Vagina (tissue), 2 donors: ENCODE results near the gene PDIA5. TPM values are rescaled to one million over a fixed set of nuclear protein-coding genes. Genes with fewer than 3 reads are reported as not detected.

Source experiments
- DNase-seq, 2 donors: peaks; one replicate each; pipeline ENCODE4 v3.0.0-alpha.2; 2017; ENCODE audit errors: extremely low spot score in 2 of 2
- H3K27ac ChIP-seq: fragments of 200-600 bp; sonication (generic); one replicate; pipeline ENCODE4 v1.5.1; 2019
- H3K27me3 ChIP-seq: fragments of 200-600 bp; sonication (generic); one replicate; pipeline ENCODE4 v1.5.1; 2019
- H3K36me3 ChIP-seq, 2 donors: fragments of 200-600 bp; sonication (generic); one replicate each; pipeline ENCODE4 v1.5.1; 2017 to 2019
- H3K4me1 ChIP-seq: fragments of 200-600 bp; sonication (generic); one replicate; pipeline ENCODE4 v1.5.1; 2019
- H3K4me3 ChIP-seq, 2 donors: fragments of 200-600 bp; sonication (generic); 1 replicate in 1 of 2; 2 replicates in 1 of 2; pipeline ENCODE4 v1.5.1; 2016 to 2019
- H3K9me3 ChIP-seq: fragments of 200-600 bp; sonication (generic); one replicate; pipeline ENCODE4 v1.5.1; 2019
- CTCF ChIP-seq, 3 experiments: fragments of 450-650 bp in 2 of 3; fragments of 200-600 bp in 1 of 3; sonication (generic) in 1 of 3; IDR thresholded peaks; one replicate each; pipeline ENCODE4 v1.5.1; 2017 to 2019; ENCODE audit warnings: antibody characterized with exemption in 3 of 3, mild to moderate bottlenecking in 2 of 3, moderate library complexity in 2 of 3
- POLR2A ChIP-seq, 2 donors: fragments of 450-650 bp; IDR thresholded peaks; one replicate each; pipeline ENCODE4 v1.6.1; 2017; ENCODE audit warnings: antibody characterized with exemption in 2 of 2, mild to moderate bottlenecking in 2 of 2, moderate library complexity in 2 of 2
- POLR2AphosphoS5 ChIP-seq, 2 donors: sonication (generic); formaldehyde crosslinking; IDR thresholded peaks; one replicate each; pipeline ENCODE4 v1.9.0; 2017; ENCODE audit warnings: antibody characterized with exemption in 2 of 2, mild to moderate bottlenecking in 2 of 2, low read depth in 1 of 2; ENCODE audit not compliant: insufficient read depth in 1 of 2
- intact Hi-C: fragments of 100-400 bp; cut with DNase I; formaldehyde crosslinking; loops from one replicate; pipeline ENCODE4 v1.15.1; 2023
- total RNA-seq: library from RNA; depleted of rRNA; stranded (reverse); fragments of >200 nt; gene quantifications from one replicate; pipeline ENCODE4 v1.2.3, GENCODE V29; 2016

Gene PDIA5
- total RNA-seq, 1 donor from 2014 or later = 18.9 TPM

- intact Hi-C loops = no loop called here
- no peak overlapping the region for H3K4me3 ChIP-seq
- DNase-seq = no peak
- no peak overlapping the region for H3K27ac ChIP-seq
- H3K4me1 ChIP-seq = peaks cover 58% of the 10 kb centered on the region
- no peaks in the 10 kb centered on the region for H3K9me3 ChIP-seq
- H3K27me3 ChIP-seq = no peaks in the 10 kb centered on the region
- no peaks in the 10 kb centered on the region for H3K36me3 ChIP-seq
- no peak for TF ChIP-seq POLR2A (IDR thresholded peaks at IDR 0.05)
- TF ChIP-seq POLR2AphosphoS5 (IDR thresholded peaks at IDR 0.05; ENCODE audit: insufficient read depth in 1 of 2, low read depth in 1 of 2) = no peak
- no peak for TF ChIP-seq CTCF (IDR thresholded peaks at IDR 0.05)
Measured at GRCh38 chr3:123083383-123084124, 16.7 kb downstream of the PDIA5 start.

- intact Hi-C loops = no loop called here
- no peak for DNase-seq
- Histone ChIP-seq H3K27ac (no peak overlapping the region), H3K36me3 (no peaks in the 10 kb centered on the region), H3K4me3 (no peak overlapping the region), H3K27me3 (no peaks in the 10 kb centered on the region), H3K4me1 (peaks cover 60% of the 10 kb centered on the region), H3K9me3 (no peaks in the 10 kb centered on the region)
- TF ChIP-seq POLR2A (IDR thresholded peaks at IDR 0.05) (no peak), CTCF (IDR thresholded peaks at IDR 0.05) (no peak), POLR2AphosphoS5 (IDR thresholded peaks at IDR 0.05; ENCODE audit: insufficient read depth in 1 of 2, low read depth in 1 of 2) (no peak)
Measured at GRCh38 chr3:123084192-123084591, 17.4 kb downstream of the PDIA5 start.

- TF ChIP-seq CTCF (IDR thresholded peaks at IDR 0.05) = no peak
- TF ChIP-seq POLR2AphosphoS5 (IDR thresholded peaks at IDR 0.05; ENCODE audit: insufficient read depth in 1 of 2, low read depth in 1 of 2) = no peak
- TF ChIP-seq POLR2A (IDR thresholded peaks at IDR 0.05) = no peak
- no peak overlapping the region for H3K27ac ChIP-seq
- peaks cover 60% of the 10 kb centered on the region for H3K4me1 ChIP-seq
- H3K9me3 ChIP-seq = no peaks in the 10 kb centered on the region
- no peaks in the 10 kb centered on the region for H3K27me3 ChIP-seq
- H3K36me3 ChIP-seq = no peaks in the 10 kb centered on the region
- DNase-seq = no peak
- intact Hi-C loops = no loop called here
- no peak overlapping the region for H3K4me3 ChIP-seq
Measured at GRCh38 chr3:123084738-123085237, 18.0 kb downstream of the PDIA5 start.

- no peak for DNase-seq
- TF ChIP-seq CTCF (IDR thresholded peaks at IDR 0.05) (no peak), POLR2AphosphoS5 (IDR thresholded peaks at IDR 0.05; ENCODE audit: insufficient read depth in 1 of 2, low read depth in 1 of 2) (no peak), POLR2A (IDR thresholded peaks at IDR 0.05) (no peak)
Measured at GRCh38 chr3:123085293-123085931, 18.6 kb downstream of the PDIA5 start.

More at GRCh38 chr3:123085293-123085931, 18.6 kb downstream of the PDIA5 start:
- no peaks in the 10 kb centered on the region for H3K27me3 ChIP-seq
- H3K4me1 ChIP-seq = peaks cover 60% of the 10 kb centered on the region
- no peak overlapping the region for H3K4me3 ChIP-seq
- H3K9me3 ChIP-seq = no peaks in the 10 kb centered on the region
- H3K36me3 ChIP-seq = no peaks in the 10 kb centered on the region
- intact Hi-C loops = no loop called here
- H3K27ac ChIP-seq = no peak overlapping the region
